Adrenal gland (tissue), 12 donors: ENCODE measurements around the gene SLC22A4. TPM values are rescaled to one million over a fixed set of nuclear protein-coding genes. Genes with fewer than 3 reads are reported as not detected.

ENCODE experiments used
- DNase-seq, 7 donors: peaks; one replicate each; pipeline ENCODE4 v3.0.0-alpha.2; 2019 to 2020
- H3K27ac ChIP-seq, 5 donors: fragments of 200-600 bp; sonication (generic) in 4 of 5; 1 replicate in 3 of 5; 2 replicates in 2 of 5; pipeline versions ENCODE4 v1.5.1 to v1.8.0; 2016 to 2020; ENCODE audit warnings: mild to moderate bottlenecking in 1 of 5
- H3K27me3 ChIP-seq: fragments of 200-600 bp; 2 replicates; pipeline ENCODE4 v1.8.0; 2021
- H3K36me3 ChIP-seq, 2 donors: fragments of 200-600 bp; replicated peaks in 1 of 2; 1 replicate in 1 of 2; 2 replicates in 1 of 2; pipeline versions ENCODE4 v1.5.1 to v1.8.0; 2018 to 2022
- H3K4me1 ChIP-seq, 2 donors: fragments of 200-600 bp; replicated peaks in 1 of 2; 1 replicate in 1 of 2; 2 replicates in 1 of 2; pipeline versions ENCODE4 v1.5.1 to v1.8.0; 2018 to 2021
- H3K4me3 ChIP-seq, 4 donors: fragments of 200-600 bp; sonication (generic) in 3 of 4; one replicate each; pipeline ENCODE4 v1.5.1; 2016 to 2018
- H3K9me3 ChIP-seq, 3 donors: fragments of 200-600 bp; sonication (generic) in 1 of 3; replicated peaks in 1 of 3; 1 replicate in 2 of 3; 2 replicates in 1 of 3; pipeline versions ENCODE4 v1.5.1 to v1.8.0; 2016 to 2021
- POLR2A ChIP-seq, 2 donors: fragments of 450-650 bp; IDR thresholded peaks; one replicate each; pipeline ENCODE4 v1.6.1; 2017; ENCODE audit warnings: antibody characterized with exemption in 2 of 2, mild to moderate bottlenecking in 2 of 2, moderate library complexity in 1 of 2
- WGBS, 4 donors: extraction: QIAGEN DNeasy Blood & Tissue Kit in 2 of 4; methylation state at CpG; one replicate each; pipeline versions ENCODE4 v1.1.5 to v1.1.7; 2013 to 2017; 5-methylcytosine and 5-hydroxymethylcytosine counted together
- intact Hi-C, 2 donors: fragments of 100-400 bp; cut with DNase I; formaldehyde crosslinking; loops; one replicate each; pipeline versions ENCODE4 v1.14.1 to v1.15.0; 2022 to 2023
- polyA plus RNA-seq, 3 donors: library from polyadenylated mRNA; stranded (reverse); fragments of 200-250 nt in 2 of 3; fragments of 350-450 nt in 1 of 3; fragmentation: Illumina TruSeq in 1 of 3; extraction: RNeasy Lipid Tissue Mini Kit (QIAGEN cat#74804) in 1 of 3; gene quantifications; one replicate each; pipeline ENCODE4 v1.2.3, GENCODE V29; 2013 to 2014
- total RNA-seq, 9 donors: library from RNA; depleted of rRNA in 4 of 9; stranded (reverse); fragments of >200 nt in 4 of 9; fragments of 120-200 nt in 1 of 9; fragmentation: NEBNext Ultra II Directional in 1 of 9; extraction: Animal tissue kit (Norgen Biotek cat#: 25700) in 1 of 9; gene quantifications; one replicate each; pipeline versions ENCODE4 v1.1.0 to v1.2.4, GENCODE V29; 2013 to 2023
- TF ChIP-seq, protein P1 (sequence below), 6 experiments: fragments of 450-650 bp in 4 of 6; fragments of 200-600 bp in 2 of 6; sonication (generic) in 1 of 6; IDR thresholded peaks; 1 replicate in 5 of 6; 2 replicates in 1 of 6; pipeline versions ENCODE4 v1.5.1 to v1.8.0; 2016 to 2021; ENCODE audit warnings: antibody characterized with exemption in 6 of 6, mild to moderate bottlenecking in 2 of 6, moderate library complexity in 1 of 6
- donor health status: healthy with polysubstance abuse.
- donor health status: Bipolar disorder and iron deficiency.
- donor health status: DM: yes; HTN: yes; CAD: no.
- donor health status: DM: no; HTN: no; CAD: no.
- donor health status: DM: no; HTN: no; CAD: no.
- donor health status: DM: yes; HTN: yes; CAD: no.

Gene SLC22A4
- total and polyA plus RNA-seq, 12 donors, result 1.4 to 8.2 (median 3.2) TPM

DNA sequence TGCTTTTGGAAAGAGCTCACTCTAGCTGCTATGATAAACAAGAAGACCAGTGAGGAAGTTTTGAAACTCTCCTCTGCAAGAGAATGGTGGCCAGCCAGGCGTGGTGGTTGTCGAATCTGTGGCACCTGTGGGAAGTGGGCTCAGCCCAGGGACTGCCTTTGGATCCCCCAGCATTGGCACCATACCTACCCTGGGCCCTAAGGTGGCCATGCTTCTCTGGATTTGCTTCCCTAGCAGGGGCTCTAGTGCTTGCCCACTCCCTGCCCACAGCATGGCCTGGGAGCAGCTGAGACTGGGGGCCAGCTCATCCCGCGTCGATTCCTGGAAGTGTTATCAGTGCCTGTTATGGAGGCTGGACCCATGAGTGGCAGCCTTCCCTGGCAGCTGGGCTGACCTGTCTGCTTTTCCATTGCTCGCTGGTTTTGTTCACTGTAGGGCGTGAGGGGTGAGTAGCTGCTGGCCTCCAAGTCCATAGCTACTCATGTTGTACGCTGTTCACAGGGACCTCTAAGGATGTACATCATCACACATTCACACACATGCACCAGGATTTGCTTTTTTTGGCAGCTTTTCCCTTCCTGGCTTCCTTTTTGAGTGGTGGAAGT lies 2.3 kb downstream of the SLC22A4 start:
- Histone ChIP-seq H3K4me3 (no peak overlapping the region), H3K27me3 (no peaks in the 10 kb centered on the region), H3K36me3 (no peaks in the 10 kb centered on the region), H3K27ac (no peak overlapping the region), H3K9me3 (no peaks in the 10 kb centered on the region), H3K4me1 (peaks cover 0 to 22% of the 10 kb centered on the region in 2 donors)
- 81 to 96% (median 84%) methylated on average over 5 to 8 of the region's 8 CpGs for WGBS, 4 donors
- DNase-seq, result peak in 1 of 7 donors; percentile 50
- intact Hi-C loops, result loop anchor here in 1 of 2 donors (10.0 kb wide), 1 partner anchor 68 kb away; the partner anchor contains the start of gene SLC22A5
- TF ChIP-seq POLR2A (IDR thresholded peaks at IDR 0.05), result no peak
- TF ChIP-seq, protein P1, sequence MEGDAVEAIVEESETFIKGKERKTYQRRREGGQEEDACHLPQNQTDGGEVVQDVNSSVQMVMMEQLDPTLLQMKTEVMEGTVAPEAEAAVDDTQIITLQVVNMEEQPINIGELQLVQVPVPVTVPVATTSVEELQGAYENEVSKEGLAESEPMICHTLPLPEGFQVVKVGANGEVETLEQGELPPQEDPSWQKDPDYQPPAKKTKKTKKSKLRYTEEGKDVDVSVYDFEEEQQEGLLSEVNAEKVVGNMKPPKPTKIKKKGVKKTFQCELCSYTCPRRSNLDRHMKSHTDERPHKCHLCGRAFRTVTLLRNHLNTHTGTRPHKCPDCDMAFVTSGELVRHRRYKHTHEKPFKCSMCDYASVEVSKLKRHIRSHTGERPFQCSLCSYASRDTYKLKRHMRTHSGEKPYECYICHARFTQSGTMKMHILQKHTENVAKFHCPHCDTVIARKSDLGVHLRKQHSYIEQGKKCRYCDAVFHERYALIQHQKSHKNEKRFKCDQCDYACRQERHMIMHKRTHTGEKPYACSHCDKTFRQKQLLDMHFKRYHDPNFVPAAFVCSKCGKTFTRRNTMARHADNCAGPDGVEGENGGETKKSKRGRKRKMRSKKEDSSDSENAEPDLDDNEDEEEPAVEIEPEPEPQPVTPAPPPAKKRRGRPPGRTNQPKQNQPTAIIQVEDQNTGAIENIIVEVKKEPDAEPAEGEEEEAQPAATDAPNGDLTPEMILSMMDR (IDR thresholded peaks at IDR 0.05), result no peak

DNA sequence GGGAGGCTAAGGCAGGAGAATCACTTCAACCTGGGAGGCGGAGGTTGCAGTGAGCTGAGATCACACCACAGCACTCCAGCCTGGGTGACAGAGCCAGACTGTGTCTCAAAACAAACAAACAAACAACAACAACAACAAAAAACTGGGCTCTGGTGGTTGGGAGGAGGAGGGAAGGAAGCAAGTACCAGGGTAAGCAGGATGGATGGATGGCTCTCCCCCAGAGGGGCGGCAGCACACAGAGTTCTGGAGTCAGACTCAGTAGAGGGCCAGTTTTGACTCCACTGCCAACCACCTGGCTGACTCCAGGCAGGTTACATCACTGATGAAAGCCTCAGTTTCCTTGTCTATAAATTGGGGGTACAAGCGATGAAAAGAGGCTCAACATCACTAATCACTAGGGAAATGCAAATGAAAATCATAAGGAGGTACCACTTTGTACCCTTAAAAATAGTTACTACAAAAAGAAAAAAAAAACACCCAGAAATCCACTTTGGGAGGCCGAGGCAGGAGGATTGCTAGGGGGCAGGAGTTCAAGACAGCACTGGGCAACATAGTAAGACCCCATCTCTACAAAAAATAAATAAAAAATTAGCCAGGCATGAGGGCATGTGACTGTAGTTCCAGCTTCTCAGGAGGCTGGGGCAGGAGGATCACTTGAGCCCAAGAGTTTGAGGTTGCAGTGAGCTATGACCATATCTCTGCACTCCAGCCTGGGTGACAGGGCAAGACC lies 3.2 kb downstream of the SLC22A4 start:
- WGBS, 4 donors, result 92 to 98% (median 96%) methylated on average over 4 of the region's 4 CpGs
- intact Hi-C loops, result loop anchor here in 1 of 2 donors (10.0 kb wide), 1 partner anchor 67 kb away; the partner anchor contains the start of gene SLC22A5
- Histone ChIP-seq H3K9me3 (no peaks in the 10 kb centered on the region), H3K4me3 (no peak overlapping the region), H3K36me3 (no peaks in the 10 kb centered on the region), H3K4me1 (peaks cover 0 to 22% of the 10 kb centered on the region in 2 donors), H3K27ac (no peak overlapping the region), H3K27me3 (no peaks in the 10 kb centered on the region)
- TF ChIP-seq, protein P1 (IDR thresholded peaks at IDR 0.05), result no peak
- TF ChIP-seq POLR2A (IDR thresholded peaks at IDR 0.05), result no peak
- peak in 1 of 7 donors; percentile 42 for DNase-seq

DNA sequence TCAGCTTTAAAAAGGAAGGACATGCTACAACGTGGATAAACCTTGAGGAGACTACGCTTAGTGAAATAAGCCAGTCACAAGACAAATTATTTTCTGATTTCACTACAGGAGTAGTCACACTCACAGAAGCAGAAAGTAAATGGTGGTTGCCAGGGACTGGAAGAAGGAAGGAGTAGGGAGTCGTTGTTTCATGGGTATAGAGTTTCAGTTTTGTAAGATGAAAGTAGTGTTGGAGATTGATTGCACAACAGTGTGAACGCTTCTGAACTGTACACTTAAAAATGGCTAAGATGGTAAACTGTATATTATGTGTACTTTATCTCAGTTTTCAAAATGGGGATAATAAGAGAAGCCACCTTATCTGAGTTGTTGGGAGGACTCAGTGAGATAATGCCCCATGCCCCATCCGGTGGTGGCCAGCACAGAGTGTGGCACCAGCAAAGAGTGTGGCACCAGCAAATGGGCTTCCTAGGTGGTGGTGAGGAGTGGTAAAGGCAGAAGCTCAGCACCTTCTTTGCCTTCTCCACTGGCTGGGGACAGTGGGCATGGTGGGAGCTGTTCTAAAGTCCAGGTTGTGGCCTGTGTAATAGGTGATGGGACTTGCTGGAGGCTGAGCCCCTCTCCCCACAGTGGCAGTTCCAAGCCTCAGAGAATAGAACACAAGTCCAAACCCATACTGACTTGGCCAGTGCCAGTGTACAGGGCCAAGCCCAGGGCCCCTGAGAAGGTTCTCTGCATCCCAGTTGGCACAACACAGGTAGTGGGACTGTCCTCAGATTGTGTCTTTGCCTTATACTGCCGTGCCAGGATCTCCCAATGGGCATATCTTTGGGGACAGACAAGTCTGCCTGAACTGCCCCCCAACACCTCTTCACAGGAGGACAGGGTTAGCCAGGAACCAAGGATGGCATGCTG lies 4.4 kb downstream of the SLC22A4 start:
- intact Hi-C loops, result loop anchor here in 1 of 2 donors (10.0 kb wide), 1 partner anchor 66 kb away; the partner anchor contains the start of gene SLC22A5

DNA sequence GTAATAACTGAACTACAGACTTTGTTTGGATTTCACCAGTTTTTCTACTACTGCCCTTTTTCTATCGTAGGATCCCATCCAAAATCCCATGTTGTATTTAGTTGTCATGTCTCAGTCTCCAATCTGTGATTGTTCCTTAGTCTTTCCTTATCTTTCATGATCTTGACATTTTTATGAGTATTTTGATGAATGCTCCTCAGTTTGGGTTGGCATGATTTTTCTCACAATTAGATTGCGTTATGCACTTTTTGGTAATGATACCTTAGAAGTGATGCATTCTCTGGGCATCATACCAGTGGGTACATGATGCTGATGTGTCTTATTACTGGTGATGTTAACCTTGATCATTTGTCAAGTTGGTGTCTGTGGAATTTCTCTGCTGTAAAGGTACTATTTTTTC lies 5.7 kb downstream of the SLC22A4 start:
- Histone ChIP-seq H3K27me3 (no peaks in the 10 kb centered on the region), H3K4me1 (peaks cover 0 to 10% of the 10 kb centered on the region in 2 donors), H3K9me3 (no peaks in the 10 kb centered on the region), H3K4me3 (no peak overlapping the region), H3K27ac (no peak overlapping the region), H3K36me3 (no peaks in the 10 kb centered on the region)
- TF ChIP-seq, protein P1 (IDR thresholded peaks at IDR 0.05), result no peak
- no peak for DNase-seq
- intact Hi-C loops, result loop anchor here in 1 of 2 donors (10.0 kb wide), 1 partner anchor 65 kb away; the partner anchor contains the start of gene SLC22A5
- 63 to 72% (median 68%) methylated on average over 2 of the region's 2 CpGs for WGBS, 4 donors

More for the DNA sequence above, 4.4 kb downstream of the SLC22A4 start:
- no peaks in the 10 kb centered on the region for H3K36me3 ChIP-seq
- H3K4me1 ChIP-seq, result peaks cover 0 to 14% of the 10 kb centered on the region in 2 donors
- no peak for TF ChIP-seq POLR2A (IDR thresholded peaks at IDR 0.05)
- H3K4me3 ChIP-seq, result no peak overlapping the region
- WGBS, 4 donors, result 66 to 78% (median 71%) methylated on average over 5 to 6 of the region's 6 CpGs
- H3K27me3 ChIP-seq, result no peaks in the 10 kb centered on the region
- H3K27ac ChIP-seq, result no peak overlapping the region
- DNase-seq, result peak in 1 of 7 donors; percentile 47
- no peaks in the 10 kb centered on the region for H3K9me3 ChIP-seq
